ENCODE data around the gene CCDC85B.
A peak's percentile ranks its signal among the peaks of the same experiment; 100 is the strongest.

The CCDC85B gene

DNA sequence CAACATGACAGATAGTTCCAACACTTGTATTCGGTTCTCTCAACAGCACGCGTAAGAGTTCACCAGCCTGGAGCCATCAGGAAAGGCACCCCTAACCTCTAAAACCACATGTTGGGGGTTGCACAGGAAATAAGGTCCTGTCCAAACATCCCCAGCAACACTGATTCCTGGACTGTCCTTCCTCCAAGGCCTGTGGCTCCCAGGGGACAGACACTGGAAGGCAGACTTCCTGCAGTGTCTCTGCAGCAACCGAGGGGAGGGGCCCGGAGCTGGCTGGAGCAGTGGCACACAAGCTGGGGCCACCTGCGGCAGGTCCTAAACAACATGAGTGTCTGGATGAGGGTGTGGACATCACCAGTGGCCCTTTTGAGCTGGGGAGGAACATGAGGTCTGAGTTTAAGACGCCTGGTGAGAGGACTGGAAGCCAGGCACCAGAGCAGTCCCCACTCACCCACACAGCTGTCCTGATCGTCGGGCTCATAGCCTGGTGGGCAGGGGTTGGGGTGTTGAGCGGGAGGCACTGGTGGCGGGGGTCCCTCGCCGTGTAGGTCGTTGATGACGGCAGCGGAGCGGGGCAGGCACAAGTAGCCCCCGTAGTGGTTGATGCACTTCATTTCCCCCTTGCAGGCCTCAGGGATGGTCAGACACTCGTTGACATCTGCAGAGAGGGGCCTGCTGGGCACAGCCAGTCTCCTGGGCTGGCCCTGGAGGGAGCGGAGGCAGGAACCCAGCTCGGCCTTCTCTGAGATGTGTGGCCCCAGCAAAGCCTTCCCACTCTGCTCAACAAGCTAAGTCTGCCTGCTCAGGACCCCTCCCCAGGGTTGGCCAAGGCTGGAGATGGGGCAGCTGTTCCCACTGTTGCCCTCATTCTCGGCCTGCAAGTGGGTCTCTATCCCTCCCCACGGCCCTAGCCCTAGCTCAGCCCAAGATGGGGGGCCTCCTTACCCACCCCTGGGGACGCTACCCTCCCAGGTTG is 19.5 kb upstream of the CCDC85B start:
- Mint-ChIP-seq H3K27ac (peak overlapping the region; percentile 18), H3K9me3 (no peaks in the 10 kb centered on the region), H3K4me3 (peak overlapping the region; percentile 12), H3K27me3 (no peaks in the 10 kb centered on the region), H3K4me1 (ENCODE audit: low read depth) (peaks cover 22% of the 10 kb centered on the region), H3K36me3 (ENCODE audit: low read depth) (peaks cover 21% of the 10 kb centered on the region)
- DNase-seq: no peak

- peaks cover 12% of the 10 kb centered on the region for H3K36me3 Mint-ChIP-seq (ENCODE audit: low read depth)
- peaks cover 25% of the 10 kb centered on the region for H3K4me1 Mint-ChIP-seq (ENCODE audit: low read depth)
- no peaks in the 10 kb centered on the region for H3K9me3 Mint-ChIP-seq
- H3K27ac Mint-ChIP-seq: peak overlapping the region; percentile 44
- no peaks in the 10 kb centered on the region for H3K27me3 Mint-ChIP-seq
- peak overlapping the region; percentile 51 for H3K4me3 Mint-ChIP-seq
- no peak for DNase-seq
These were observed 18.5 kb upstream of the CCDC85B start for GRCh38 chr11:65871811-65872548.

- Mint-ChIP-seq H3K27ac (peak within 1 kb of the TSS; percentile 86), H3K4me1 (ENCODE audit: low read depth) (peaks cover 28% of the 10 kb centered on the region), H3K27me3 (no peaks in the 10 kb centered on the region), H3K9me3 (no peaks in the 10 kb centered on the region), H3K36me3 (ENCODE audit: low read depth) (peaks cover 4% of the 10 kb centered on the region), H3K4me3 (peak within 1 kb of the TSS; percentile 79)
- DNase-seq: no peak
These were observed 17.7 kb upstream of the CCDC85B start, which contains the start of gene EFEMP2 for GRCh38 chr11:65872586-65873317. Gene EFEMP2, minus strand, starts transcription at chr11:65872800. Its CDS starts 446 bp downstream, at chr11:65872354.

- no peaks in the 10 kb centered on the region for H3K9me3 Mint-ChIP-seq
- no peaks in the 10 kb centered on the region for H3K36me3 Mint-ChIP-seq (ENCODE audit: low read depth)
- DNase-seq: peak; percentile 100
- peak overlapping the region; percentile 86 for H3K27ac Mint-ChIP-seq
- H3K27me3 Mint-ChIP-seq: no peaks in the 10 kb centered on the region
- peak overlapping the region; percentile 79 for H3K4me3 Mint-ChIP-seq
- peaks cover 30% of the 10 kb centered on the region for H3K4me1 Mint-ChIP-seq (ENCODE audit: low read depth)
These were observed 16.9 kb upstream of the CCDC85B start for GRCh38 chr11:65873318-65874156.

- Mint-ChIP-seq H3K4me1 (ENCODE audit: low read depth) (peaks cover 46% of the 10 kb centered on the region), H3K27ac (peak within 1 kb of the TSS; percentile 83), H3K36me3 (ENCODE audit: low read depth) (peaks cover 36% of the 10 kb centered on the region), H3K4me3 (peak within 1 kb of the TSS; percentile 69), H3K9me3 (no peaks in the 10 kb centered on the region), H3K27me3 (no peaks in the 10 kb centered on the region)
- DNase-seq: peak; percentile 53
These were observed 10.9 kb upstream of the CCDC85B start, which contains the start of gene CTSW for GRCh38 chr11:65879617-65880016. Gene CTSW, plus strand, starts transcription at chr11:65879837. Its CDS starts 18 bp downstream, at chr11:65879855.

GRCh38 chr11:65880027-65880426 is 10.4 kb upstream of the CCDC85B start:
- Mint-ChIP-seq H3K9me3 (no peaks in the 10 kb centered on the region), H3K27ac (peak overlapping the region; percentile 83), H3K4me1 (ENCODE audit: low read depth) (peaks cover 50% of the 10 kb centered on the region), H3K36me3 (ENCODE audit: low read depth) (peaks cover 40% of the 10 kb centered on the region), H3K4me3 (peak overlapping the region; percentile 69), H3K27me3 (no peaks in the 10 kb centered on the region)
- DNase-seq: no peak

- Mint-ChIP-seq H3K27ac (peak overlapping the region; percentile 83), H3K4me1 (ENCODE audit: low read depth) (peaks cover 55% of the 10 kb centered on the region), H3K27me3 (no peaks in the 10 kb centered on the region), H3K9me3 (no peaks in the 10 kb centered on the region), H3K4me3 (peak overlapping the region; percentile 69), H3K36me3 (ENCODE audit: low read depth) (peaks cover 48% of the 10 kb centered on the region)
- no peak for DNase-seq
These were observed 9.5 kb upstream of the CCDC85B start for GRCh38 chr11:65880844-65881421.

- no peaks in the 10 kb centered on the region for H3K9me3 Mint-ChIP-seq
- peaks cover 62% of the 10 kb centered on the region for H3K4me1 Mint-ChIP-seq (ENCODE audit: low read depth)
- peak overlapping the region; percentile 71 for H3K27ac Mint-ChIP-seq
- H3K4me3 Mint-ChIP-seq: no peak overlapping the region
- H3K27me3 Mint-ChIP-seq: no peaks in the 10 kb centered on the region
- DNase-seq: no peak
- H3K36me3 Mint-ChIP-seq (ENCODE audit: low read depth): peaks cover 63% of the 10 kb centered on the region
These were observed 8.1 kb upstream of the CCDC85B start for GRCh38 chr11:65882120-65883057.

DNA sequence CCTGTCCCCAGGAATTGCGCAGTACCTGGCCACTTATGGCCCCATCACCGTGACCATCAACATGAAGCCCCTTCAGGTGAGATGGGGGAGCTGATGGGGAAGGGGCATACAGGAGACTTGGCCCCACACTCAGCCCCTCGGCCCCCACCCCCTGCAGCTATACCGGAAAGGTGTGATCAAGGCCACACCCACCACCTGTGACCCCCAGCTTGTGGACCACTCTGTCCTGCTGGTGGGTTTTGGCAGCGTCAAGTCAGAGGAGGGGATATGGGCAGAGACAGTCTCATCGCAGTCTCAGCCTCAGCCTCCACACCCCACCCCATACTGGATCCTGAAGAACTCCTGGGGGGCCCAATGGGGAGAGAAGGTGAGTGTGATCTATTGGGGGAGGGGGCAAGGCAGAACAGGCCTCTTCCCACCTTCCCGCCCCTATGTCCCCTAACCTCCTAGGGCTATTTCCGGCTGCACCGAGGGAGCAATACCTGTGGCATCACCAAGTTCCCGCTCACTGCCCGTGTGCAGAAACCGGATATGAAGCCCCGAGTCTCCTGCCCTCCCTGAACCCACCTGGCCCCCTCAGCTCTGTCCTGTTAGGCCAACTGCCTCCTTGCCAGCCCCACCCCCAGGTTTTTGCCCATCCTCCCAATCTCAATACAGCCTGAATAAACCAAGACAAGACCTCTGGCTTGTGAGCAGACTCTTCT is 7.3 kb upstream of the CCDC85B start:
- Mint-ChIP-seq H3K9me3 (no peaks in the 10 kb centered on the region), H3K4me1 (ENCODE audit: low read depth) (peaks cover 65% of the 10 kb centered on the region), H3K27ac (no peak overlapping the region), H3K27me3 (no peaks in the 10 kb centered on the region), H3K4me3 (no peak overlapping the region), H3K36me3 (ENCODE audit: low read depth) (peaks cover 71% of the 10 kb centered on the region)
- DNase-seq: no peak

DNA sequence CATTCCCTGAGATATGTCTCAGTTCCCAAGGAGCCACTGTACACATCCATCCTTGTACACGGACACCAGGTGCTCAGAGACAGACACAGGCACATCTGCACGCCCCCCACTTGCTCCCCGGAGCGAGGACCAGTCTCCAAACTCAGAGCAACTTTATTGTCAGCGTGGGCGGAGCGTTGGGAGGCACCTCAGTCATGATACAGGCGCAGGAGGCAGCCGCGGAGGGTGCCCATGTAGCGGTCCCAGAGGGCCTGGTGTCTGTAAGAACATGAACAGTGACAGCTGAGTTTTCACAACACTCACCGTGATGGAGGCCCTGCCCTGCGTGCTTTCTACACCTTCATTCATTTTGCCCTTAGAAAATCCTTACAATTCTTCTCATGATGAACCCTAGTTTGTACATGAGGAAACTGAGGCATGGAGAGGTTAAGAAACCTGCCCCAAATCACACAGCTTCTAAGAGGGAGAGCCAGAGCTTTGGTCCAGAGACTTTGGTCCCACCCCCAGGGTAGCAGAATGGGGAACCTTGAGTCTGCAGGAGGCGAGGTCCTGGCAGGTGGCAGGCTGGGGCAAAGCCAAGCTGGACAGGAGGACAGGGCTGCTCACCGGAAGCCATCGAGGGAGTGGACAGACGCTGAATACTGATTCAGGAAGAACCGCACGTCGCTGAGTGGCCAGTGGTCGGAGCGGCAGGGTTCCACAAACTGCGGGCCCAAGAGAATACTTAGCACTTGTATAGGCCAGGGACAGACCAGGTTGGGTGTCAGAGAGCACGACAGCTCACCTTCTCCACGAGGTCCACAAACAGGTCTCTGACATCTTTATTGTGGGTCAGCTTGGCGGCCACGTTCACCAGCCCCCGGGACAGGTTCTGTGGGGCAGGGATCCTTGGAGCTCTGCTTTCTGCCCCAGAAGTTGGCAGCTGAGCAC is 6.4 kb upstream of the CCDC85B start:
- Mint-ChIP-seq H3K27ac (peak overlapping the region; percentile 88), H3K36me3 (ENCODE audit: low read depth) (peaks cover 72% of the 10 kb centered on the region), H3K4me3 (no peak overlapping the region), H3K27me3 (no peaks in the 10 kb centered on the region), H3K9me3 (no peaks in the 10 kb centered on the region), H3K4me1 (ENCODE audit: low read depth) (peaks cover 68% of the 10 kb centered on the region)
- DNase-seq: no peak

GRCh38 chr11:65884716-65885092 is 5.8 kb upstream of the CCDC85B start:
- Mint-ChIP-seq H3K27ac (peak overlapping the region; percentile 88), H3K9me3 (no peaks in the 10 kb centered on the region), H3K4me1 (ENCODE audit: low read depth) (peaks cover 68% of the 10 kb centered on the region), H3K27me3 (no peaks in the 10 kb centered on the region), H3K4me3 (peak overlapping the region; percentile 38), H3K36me3 (ENCODE audit: low read depth) (peaks cover 72% of the 10 kb centered on the region)
- peak; percentile 88 for DNase-seq
